ENCODE measurements around the gene HDAC4. TPM values are rescaled to one million over a fixed set of nuclear protein-coding genes. Genes with fewer than 3 reads are reported as not detected.

The HDAC4 gene
- total and polyA plus RNA-seq, 4 donors, result 2.9 to 37.2 (median 4.4) TPM

GRCh38 chr2:239245107-239245506 is 155.7 kb downstream of the HDAC4 start (continued):
- TF ChIP-seq YY1 (IDR thresholded peaks at IDR 0.05), result no peak

- Histone ChIP-seq H3K27ac (ENCODE audit: low read depth in 1 of 2, low read length in 2 of 2) (no peak overlapping the region), H3K4me1 (ENCODE audit: control insufficient read depth in 4 of 4, insufficient read depth in 4 of 4, low read length in 3 of 4) (peaks cover 10 to 21% (median 18%) of the 10 kb centered on the region in 4 donors), H3K36me3 (ENCODE audit: control insufficient read depth in 4 of 4, insufficient read depth in 3 of 4, low read depth in 1 of 4, low read length in 3 of 4) (no peaks in the 10 kb centered on the region), H3K27me3 (ENCODE audit: control insufficient read depth in 4 of 4, insufficient read depth in 4 of 4, low read length in 3 of 4) (no peaks in the 10 kb centered on the region), H3K4me3 (ENCODE audit: low read depth in 1 of 3, low read length in 3 of 3) (no peak overlapping the region), H3K9ac (ENCODE audit: low read depth in 1 of 2, low read length in 2 of 2) (no peak overlapping the region), H3K9me3 (ENCODE audit: control insufficient read depth in 4 of 4, low read length in 3 of 4) (no peaks in the 10 kb centered on the region)
- TF ChIP-seq YY1 (IDR thresholded peaks at IDR 0.05) (no peak), RXRA (IDR thresholded peaks at IDR 0.05) (no peak), GABPA (IDR thresholded peaks at IDR 0.05 in 1 of 2, conservative IDR thresholded peaks at IDR 0.05 in 1 of 2) (no peak), EGR1 (IDR thresholded peaks at IDR 0.05; ENCODE audit: low read depth in 2 of 2) (no peak), SP1 (IDR thresholded peaks at IDR 0.05) (no peak)
- WGBS, result 94% methylated on average over 5 of the region's 5 CpGs
- no peak for DNase-seq (ENCODE audit: low spot score)
Measured at GRCh38 chr2:239244625-239245024, 156.2 kb downstream of the HDAC4 start.

GRCh38 chr2:239241431-239241960 is 159.3 kb downstream of the HDAC4 start:
- TF ChIP-seq YY1 (IDR thresholded peaks at IDR 0.05) (no peak), ZBTB33 (IDR thresholded peaks at IDR 0.05) (no peak), ATF3 (IDR thresholded peaks at IDR 0.05) (no peak), EGR1 (IDR thresholded peaks at IDR 0.05; ENCODE audit: low read depth in 2 of 2) (no peak), HNF4G (IDR thresholded peaks at IDR 0.05) (no peak), FOXA2 (IDR thresholded peaks at IDR 0.05) (no peak), NR2F2 (IDR thresholded peaks at IDR 0.05) (no peak), MAX (IDR thresholded peaks at IDR 0.05) (no peak), JUND (IDR thresholded peaks at IDR 0.05) (no peak), RAD21 (IDR thresholded peaks at IDR 0.05) (no peak), SP1 (IDR thresholded peaks at IDR 0.05) (no peak), RXRA (IDR thresholded peaks at IDR 0.05) (no peak), REST (IDR thresholded peaks at IDR 0.05) (no peak)
- Histone ChIP-seq H3K27ac (ENCODE audit: low read depth in 1 of 2, low read length in 2 of 2) (no peak overlapping the region), H3K4me3 (ENCODE audit: low read depth in 1 of 3, low read length in 3 of 3) (no peak overlapping the region), H3K9ac (ENCODE audit: low read depth in 1 of 2, low read length in 2 of 2) (no peak overlapping the region), H3K27me3 (ENCODE audit: control insufficient read depth in 4 of 4, insufficient read depth in 4 of 4, low read length in 3 of 4) (no peaks in the 10 kb centered on the region), H3K36me3 (ENCODE audit: control insufficient read depth in 4 of 4, insufficient read depth in 3 of 4, low read depth in 1 of 4, low read length in 3 of 4) (no peaks in the 10 kb centered on the region), H3K9me3 (ENCODE audit: control insufficient read depth in 4 of 4, low read length in 3 of 4) (no peaks in the 10 kb centered on the region), H3K4me1 (ENCODE audit: control insufficient read depth in 4 of 4, insufficient read depth in 4 of 4, low read length in 3 of 4) (peaks cover 21 to 44% (median 37%) of the 10 kb centered on the region in 4 donors)
- 87% methylated on average over 1 of the region's 1 CpG for WGBS
- no peak for DNase-seq (ENCODE audit: low spot score)
